M059J (cell line): ENCODE results near the gene USP36. TPM values are rescaled to one million over a fixed set of nuclear protein-coding genes. Genes with fewer than 3 reads are reported as not detected.
"Not testable (repeated sequence)": the region's sequence is repeated elsewhere in the genome, so short reads cannot be mapped to it uniquely, and the experiment has no call there.

ENCODE experiments used
- DNase-seq: peaks from one replicate; pipeline ENCODE4 v3.0.0-alpha.2; 2012; ENCODE audit warnings: low read depth
- total RNA-seq: library from RNA; depleted of rRNA; stranded (reverse); fragments of >200 nt; shearing (Covaris generic); gene quantifications from 2 replicates; pipeline ENCODE4 v1.2.3, GENCODE V29; 2014

USP36 gene
- total RNA-seq, 1 experiment from 2014 or later, result 18.4 TPM

- no peak for DNase-seq
These were observed 48.5 kb downstream of the USP36 start for GRCh38 chr17:78791840-78792709.

- DNase-seq, result no peak
These were observed 50.1 kb downstream of the USP36 start for GRCh38 chr17:78790552-78790951.

DNA sequence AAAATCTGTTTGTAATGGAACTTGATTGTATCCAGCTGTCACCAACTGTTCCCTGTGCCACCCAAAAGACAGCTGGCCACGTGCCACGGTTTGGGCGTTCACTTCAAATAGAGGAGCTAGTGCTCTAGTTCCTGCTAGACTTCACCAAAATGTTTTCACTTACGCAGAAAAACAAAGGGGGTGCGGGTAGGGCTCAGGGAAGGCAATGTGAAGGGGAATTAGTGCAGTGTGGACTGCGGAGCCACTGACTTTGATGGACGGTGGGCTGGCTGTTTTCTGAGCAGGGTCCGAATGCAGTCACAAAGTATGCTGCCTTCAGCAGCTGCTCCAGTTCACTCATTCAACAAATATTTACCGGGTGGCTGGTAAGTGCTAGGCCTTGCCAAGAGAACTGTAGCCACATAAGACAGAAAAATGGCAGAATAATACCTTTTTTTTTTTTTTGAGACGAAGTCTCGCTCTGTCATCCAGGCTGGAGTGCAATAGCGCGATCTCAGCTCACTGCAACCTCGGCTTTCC, 50.9 kb downstream of the USP36 start:
- DNase-seq, result no peak

GRCh38 chr17:78789149-78789662, 51.4 kb downstream of the USP36 start:
- DNase-seq, result no peak

DNA sequence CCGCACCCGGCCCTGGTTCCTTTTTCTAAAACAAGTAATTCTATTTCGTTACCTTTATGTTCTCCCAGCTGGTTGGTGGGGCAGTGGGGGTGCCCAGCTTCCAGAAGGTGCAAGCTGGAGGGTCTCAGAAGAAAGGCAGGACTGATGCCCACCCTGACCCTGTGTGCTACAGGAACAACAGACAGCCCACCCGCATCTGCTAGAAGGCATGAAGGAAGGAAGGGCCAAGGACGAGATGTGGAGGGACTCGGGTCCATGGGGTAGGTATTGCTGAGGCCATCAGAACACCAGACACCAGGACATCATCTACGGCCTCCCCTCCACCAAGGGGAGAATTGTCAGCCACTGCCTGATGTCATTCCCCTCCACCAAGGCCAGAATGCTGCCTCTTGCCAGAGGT, 52.2 kb downstream of the USP36 start:
- DNase-seq, result no peak

DNA sequence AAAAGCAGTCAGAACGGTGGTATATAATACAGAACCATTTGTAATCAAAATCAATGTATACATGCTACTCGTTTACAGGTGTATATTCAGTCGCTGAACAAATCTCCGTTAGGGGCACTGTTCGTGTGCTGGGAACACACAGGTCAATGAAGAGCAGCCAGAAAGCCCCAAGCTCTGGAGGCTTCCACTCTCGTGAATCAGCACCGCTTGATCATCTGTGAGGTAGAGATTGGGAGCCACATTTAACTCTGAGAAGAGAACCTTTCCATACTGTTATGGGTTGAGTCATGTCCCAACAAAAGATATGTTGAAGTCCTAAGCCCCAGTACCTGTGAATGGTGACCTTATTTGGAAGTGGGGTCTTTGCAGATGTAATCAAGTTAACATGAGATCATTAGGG, 53.2 kb downstream of the USP36 start:
- no peak for DNase-seq

DNA sequence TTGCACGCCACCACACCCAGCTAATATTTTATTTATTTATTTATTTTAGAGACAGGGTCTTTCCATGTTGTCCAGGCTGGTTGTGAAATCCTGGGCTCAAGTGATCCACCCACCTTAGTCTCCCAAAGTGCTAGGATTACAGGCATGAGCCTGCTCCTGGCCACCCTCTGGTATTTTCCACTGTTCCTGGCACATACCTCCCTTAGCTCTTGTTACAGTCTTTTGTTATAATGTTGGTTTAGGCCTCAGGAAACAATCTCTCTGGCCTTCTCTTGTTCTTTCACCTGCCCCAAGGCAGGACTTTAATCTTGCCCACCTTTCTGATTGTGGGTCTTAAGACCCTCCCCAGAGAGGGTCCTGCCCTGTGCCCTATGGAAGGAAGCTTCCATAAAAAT, 55.0 kb downstream of the USP36 start:
- DNase-seq, result no peak

DNA sequence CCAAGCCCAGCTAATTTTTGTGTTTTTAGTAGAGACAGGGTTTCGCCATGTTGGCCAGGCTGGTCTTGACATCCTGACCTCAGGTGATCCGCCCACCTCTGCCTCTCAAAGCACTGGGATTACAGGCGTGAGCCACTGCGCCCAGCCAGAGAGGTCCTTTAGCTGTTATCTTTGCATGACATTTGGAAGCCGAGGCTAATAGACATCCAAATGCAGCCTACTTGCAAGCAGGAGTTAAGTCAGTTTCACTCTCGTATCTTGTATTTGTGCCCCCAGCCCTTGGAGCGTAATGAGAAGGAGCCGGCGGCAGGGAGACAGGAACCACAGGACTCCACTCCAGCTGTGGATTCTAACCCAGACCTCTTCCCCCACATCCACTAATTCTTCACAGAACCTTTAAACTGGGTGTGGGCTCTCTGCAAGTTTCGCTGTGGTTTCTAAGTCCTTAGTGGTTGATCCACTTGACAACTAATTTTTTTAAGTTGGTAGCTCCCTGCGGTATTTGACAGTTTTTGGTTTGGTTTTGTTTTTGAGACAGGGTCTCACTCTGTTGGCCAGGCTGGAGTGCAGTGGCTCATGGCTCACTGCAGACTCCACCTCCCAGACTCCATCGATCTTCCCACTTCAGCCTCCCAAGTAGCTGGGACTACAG, 55.5 kb downstream of the USP36 start:
- DNase-seq, result no peak

GRCh38 chr17:78784352-78784751, 56.3 kb downstream of the USP36 start:
- no peak for DNase-seq

- no peak for DNase-seq
These were observed 56.8 kb downstream of the USP36 start for GRCh38 chr17:78783711-78784324.

DNA sequence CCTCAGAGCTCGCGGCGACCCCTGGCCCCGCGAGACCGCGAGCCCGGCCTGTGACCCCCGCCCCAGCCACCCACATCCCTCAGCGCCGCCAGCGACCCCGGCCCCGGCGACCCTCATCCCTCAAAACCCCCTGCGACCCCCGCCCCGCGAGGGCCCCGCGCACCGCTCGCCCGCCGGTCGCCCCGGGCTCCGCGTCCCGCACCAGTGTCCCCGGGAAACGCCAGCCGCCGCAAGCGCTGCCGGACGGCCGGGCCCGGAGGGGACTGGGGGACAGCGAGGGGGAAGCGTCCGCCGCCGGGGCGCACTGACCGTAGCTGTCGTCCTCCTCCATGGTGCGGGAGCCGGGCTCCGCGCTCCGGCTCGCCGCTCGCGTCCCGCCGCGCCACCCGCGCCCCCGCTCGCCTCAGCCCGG, 58.7 kb downstream of the USP36 start, which contains the start of gene CYTH1:
CYTH1 (minus strand) TSS at position 381 of the 412 bp plus-strand sequence; CDS start at position 331, 50 bp downstream.
- no peak for DNase-seq

DNA sequence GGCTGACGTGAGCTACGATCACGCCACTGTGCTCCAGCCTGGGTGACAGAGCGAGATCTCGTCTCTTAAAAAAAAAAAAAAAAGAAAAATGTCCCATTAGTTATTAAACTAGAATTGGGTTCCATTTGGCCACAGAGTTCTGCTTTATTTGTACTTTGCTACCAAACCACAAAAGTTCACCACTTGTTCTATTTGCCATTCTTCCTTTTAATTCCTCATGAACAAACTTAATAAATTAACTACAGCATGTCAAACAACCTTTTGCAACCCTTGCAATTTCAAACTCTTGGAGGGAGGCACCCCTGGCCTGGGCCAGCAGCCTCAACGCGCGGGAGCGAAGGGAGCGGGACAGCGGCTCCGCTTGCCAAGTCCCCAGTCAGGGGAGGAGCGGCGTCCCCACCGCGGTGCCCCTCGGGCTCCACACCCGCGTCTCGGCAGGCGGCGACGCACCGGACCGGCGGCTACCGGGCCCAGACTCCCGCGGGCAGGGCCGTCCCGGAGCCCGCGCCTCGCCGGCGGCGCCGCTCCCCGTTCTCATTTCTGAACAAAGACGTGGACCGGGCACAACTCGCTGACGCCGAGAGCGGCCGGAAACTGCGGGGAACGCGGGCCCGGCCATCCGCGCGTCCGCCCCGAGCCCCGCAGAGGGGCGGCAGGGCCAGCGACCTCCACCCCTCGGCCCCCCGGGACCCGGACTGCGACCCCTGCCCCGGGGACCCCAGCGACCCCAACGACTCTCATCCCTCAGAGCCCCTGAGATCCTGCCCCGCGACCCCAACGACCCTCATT, 59.3 kb downstream of the USP36 start:
- DNase-seq, result peak; percentile 37

- DNase-seq, result no peak
These were observed 60.3 kb downstream of the USP36 start for GRCh38 chr17:78780335-78780734.

GRCh38 chr17:78779850-78780249, 60.8 kb downstream of the USP36 start:
- no peak for DNase-seq

- DNase-seq, result not testable (repeated sequence)
These were observed 61.3 kb downstream of the USP36 start for GRCh38 chr17:78779286-78779651.

DNA sequence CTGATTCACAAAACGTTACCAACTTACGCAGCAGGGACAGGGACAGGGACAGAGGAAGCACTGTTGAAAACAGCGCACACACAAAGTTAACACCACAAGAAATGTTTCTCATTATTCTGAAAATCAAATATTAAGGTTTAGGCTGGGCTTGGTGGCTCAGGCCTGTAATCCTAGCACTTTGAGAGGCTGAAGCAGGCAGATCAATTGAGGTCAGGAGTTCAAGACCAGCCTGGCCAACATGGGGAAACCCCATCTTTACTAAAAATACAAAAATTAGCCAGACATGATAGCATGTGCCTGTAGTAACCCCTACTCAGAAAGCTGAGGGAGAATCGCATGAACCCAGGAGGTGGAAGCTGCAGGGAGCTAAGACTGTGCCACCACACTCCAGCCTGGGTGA, 62.7 kb downstream of the USP36 start:
- DNase-seq, result no peak

DNA sequence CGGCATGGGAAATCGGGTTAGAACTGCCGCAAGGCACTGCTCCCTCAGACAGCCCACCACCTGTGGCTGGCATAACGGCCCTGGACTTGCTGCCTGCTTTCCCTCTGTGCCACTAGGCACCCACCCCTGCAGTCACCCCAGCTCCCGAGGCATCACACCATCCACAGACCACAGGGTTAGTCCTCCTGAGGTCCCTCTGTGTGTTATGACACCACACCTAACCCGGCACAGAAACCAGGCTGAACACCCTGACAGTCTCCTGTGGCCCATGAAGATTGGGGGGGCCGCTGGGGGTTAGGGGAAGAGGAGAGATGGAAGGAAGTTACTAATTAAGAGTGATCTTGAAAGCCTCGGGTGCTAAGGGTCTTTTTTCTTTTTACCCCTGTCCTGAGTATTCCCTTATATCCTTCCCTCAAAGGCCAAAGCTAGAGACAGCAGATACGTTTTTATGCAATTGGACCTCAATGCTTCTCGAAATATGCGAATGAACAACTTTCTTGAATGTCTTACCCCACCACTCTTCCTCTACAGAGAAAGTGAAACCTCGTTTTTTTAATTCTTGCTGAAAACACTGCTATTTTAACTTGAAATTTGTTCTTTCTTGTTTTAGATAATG, 65.5 kb downstream of the USP36 start:
- no peak for DNase-seq

DNA sequence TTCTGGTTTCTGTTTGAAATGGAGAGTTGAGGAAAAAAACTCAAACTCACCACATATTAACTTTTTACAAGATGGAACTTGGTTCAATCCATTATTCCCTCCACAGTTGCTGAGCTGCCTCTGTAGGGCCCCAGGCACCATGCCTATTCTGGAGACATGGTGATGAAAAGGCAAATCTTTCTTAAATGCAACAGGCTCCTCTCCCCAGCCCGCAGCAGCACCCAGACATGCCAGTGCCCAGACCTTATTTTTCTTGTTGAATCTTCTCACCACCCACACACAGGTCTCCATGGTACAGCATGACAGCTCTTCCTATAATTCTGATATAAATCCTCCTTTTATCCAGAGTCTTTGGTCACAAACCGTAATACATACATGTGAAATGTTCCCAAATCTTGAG, 66.2 kb downstream of the USP36 start:
- DNase-seq, result no peak

GRCh38 chr17:78771758-78772382, 68.7 kb downstream of the USP36 start:
- DNase-seq, result no peak

GRCh38 chr17:78769196-78769773, 71.3 kb downstream of the USP36 start:
- DNase-seq, result no peak
